Measurements from ENCODE around the gene KNOP1.

The KNOP1 gene

GRCh38 chr16:19701091-19701490 lies 16.9 kb downstream of the KNOP1 start:
- FAIRE-seq (no peak), DNase-seq (ENCODE audit: insufficient read length, low spot score) (no peak)
- TF ChIP-seq TAF1 (IDR thresholded peaks at IDR 0.05; ENCODE audit: low read depth, low read length): no peak
- TF ChIP-seq POLR2A (IDR thresholded peaks at IDR 0.05; ENCODE audit: low read depth, low read length): no peak
- no peak for TF ChIP-seq PAX5 (IDR thresholded peaks at IDR 0.05; ENCODE audit: insufficient read depth, low read length, severe bottlenecking)
- no peak for TF ChIP-seq POLR2AphosphoS5 (IDR thresholded peaks at IDR 0.05; ENCODE audit: low read depth, low read length)
- no peak for TF ChIP-seq SPI1 (IDR thresholded peaks at IDR 0.05; ENCODE audit: low read depth, low read length)
- TF ChIP-seq POU2F2 (IDR thresholded peaks at IDR 0.05; ENCODE audit: low read depth, low read length): no peak

GRCh38 chr16:19700319-19700781 lies 17.7 kb downstream of the KNOP1 start:
- TF ChIP-seq POLR2AphosphoS5 (IDR thresholded peaks at IDR 0.05; ENCODE audit: low read depth, low read length) (no peak), SPI1 (IDR thresholded peaks at IDR 0.05; ENCODE audit: low read depth, low read length) (no peak), POU2F2 (IDR thresholded peaks at IDR 0.05; ENCODE audit: low read depth, low read length) (no peak), TAF1 (IDR thresholded peaks at IDR 0.05; ENCODE audit: low read depth, low read length) (no peak)
- no peak for DNase-seq (ENCODE audit: insufficient read length, low spot score)
- no peak for FAIRE-seq

DNA sequence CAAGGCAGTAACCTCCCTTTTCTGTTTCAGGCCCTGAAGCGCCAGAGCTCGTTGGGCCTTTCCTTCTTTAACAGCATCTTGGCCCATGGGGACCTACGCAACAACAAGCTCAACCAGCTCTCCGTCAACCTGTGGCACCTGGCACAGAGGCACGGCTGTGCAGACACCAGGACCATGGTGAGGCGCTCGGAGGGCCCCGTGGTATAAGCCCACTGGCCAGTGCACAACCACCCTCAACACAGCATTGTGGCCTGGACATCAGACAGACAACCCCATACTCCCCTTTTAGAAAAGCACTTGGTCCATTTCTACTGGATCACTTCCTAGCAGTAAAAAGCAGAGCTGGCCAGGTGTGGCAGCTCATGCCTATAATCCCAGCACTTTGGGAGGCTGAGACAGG lies 18.6 kb downstream of the KNOP1 start:
- no peak for TF ChIP-seq POLR2AphosphoS5 (IDR thresholded peaks at IDR 0.05; ENCODE audit: low read depth, low read length)
- TF ChIP-seq TAF1 (IDR thresholded peaks at IDR 0.05; ENCODE audit: low read depth, low read length): no peak
- TF ChIP-seq SPI1 (IDR thresholded peaks at IDR 0.05; ENCODE audit: low read depth, low read length): no peak
- TF ChIP-seq POLR2A (IDR thresholded peaks at IDR 0.05; ENCODE audit: low read depth, low read length): no peak
- no peak for TF ChIP-seq POU2F2 (IDR thresholded peaks at IDR 0.05; ENCODE audit: low read depth, low read length)
- TF ChIP-seq PAX5 (IDR thresholded peaks at IDR 0.05; ENCODE audit: insufficient read depth, low read length, severe bottlenecking): no peak

DNA sequence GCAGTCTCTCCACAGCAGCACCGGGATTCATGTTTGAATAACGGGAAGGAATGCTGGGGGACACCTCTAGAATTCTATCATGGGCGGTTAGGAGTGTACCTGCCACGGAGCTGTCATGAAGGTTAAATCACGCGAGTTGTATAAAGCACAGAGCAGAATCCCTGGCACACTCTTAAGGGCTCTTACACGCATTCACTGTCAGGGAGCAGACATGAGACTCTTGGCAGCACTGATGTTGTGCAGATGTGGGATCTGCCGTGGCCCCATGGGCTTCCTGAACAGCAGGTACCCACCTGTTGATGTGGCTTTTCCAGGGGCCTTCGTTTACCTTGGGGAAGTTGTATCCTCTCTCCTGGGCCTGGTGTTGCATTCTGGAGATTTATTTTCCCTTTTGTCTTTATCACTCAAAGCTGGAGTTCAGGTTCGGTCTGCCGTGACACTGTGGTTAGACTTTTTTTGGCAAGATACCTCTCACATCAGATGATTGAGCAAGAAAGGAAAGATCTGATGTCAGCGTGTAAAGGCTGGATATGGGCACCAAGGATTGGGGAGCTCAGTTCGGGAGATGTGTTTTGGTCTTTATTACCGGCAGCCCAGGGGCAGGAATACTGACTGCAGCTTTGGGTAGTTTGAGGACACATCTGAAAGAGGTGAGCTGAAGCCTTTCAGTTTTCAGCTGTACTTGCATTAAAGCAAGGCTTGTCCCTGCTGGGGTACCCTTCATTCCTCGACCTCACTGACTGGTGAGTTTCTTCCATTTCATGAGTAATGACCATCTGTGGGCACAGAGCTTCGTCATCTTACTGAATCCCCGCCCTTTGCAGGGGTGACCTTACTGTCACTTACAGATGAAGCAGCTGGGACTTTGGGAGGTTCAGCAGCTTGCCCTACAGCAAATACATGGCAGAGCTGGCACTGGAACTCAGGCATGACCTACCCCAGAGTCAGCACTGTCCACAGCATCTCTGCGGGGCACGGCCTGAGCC lies 19.3 kb downstream of the KNOP1 start:
- DNase-seq (ENCODE audit: insufficient read length, low spot score) (no peak), FAIRE-seq (no peak)
- no peak for TF ChIP-seq POLR2AphosphoS5 (IDR thresholded peaks at IDR 0.05; ENCODE audit: low read depth, low read length)
- TF ChIP-seq POU2F2 (IDR thresholded peaks at IDR 0.05; ENCODE audit: low read depth, low read length): no peak
- no peak for TF ChIP-seq SPI1 (IDR thresholded peaks at IDR 0.05; ENCODE audit: low read depth, low read length)
- TF ChIP-seq POLR2A (IDR thresholded peaks at IDR 0.05; ENCODE audit: low read depth, low read length): no peak
- TF ChIP-seq PAX5 (IDR thresholded peaks at IDR 0.05; ENCODE audit: insufficient read depth, low read length, severe bottlenecking): no peak
- no peak for TF ChIP-seq TAF1 (IDR thresholded peaks at IDR 0.05; ENCODE audit: low read depth, low read length)

More for the DNA sequence above, 18.6 kb downstream of the KNOP1 start:
- FAIRE-seq (no peak), DNase-seq (ENCODE audit: insufficient read length, low spot score) (no peak)

GRCh38 chr16:19697756-19698318 lies 20.2 kb downstream of the KNOP1 start:
- DNase-seq (ENCODE audit: insufficient read length, low spot score) (no peak), FAIRE-seq (no peak)
- TF ChIP-seq SPI1 (IDR thresholded peaks at IDR 0.05; ENCODE audit: low read depth, low read length): no peak
- no peak for TF ChIP-seq POU2F2 (IDR thresholded peaks at IDR 0.05; ENCODE audit: low read depth, low read length)
- TF ChIP-seq PAX5 (IDR thresholded peaks at IDR 0.05; ENCODE audit: insufficient read depth, low read length, severe bottlenecking): no peak
- no peak for TF ChIP-seq POLR2AphosphoS5 (IDR thresholded peaks at IDR 0.05; ENCODE audit: low read depth, low read length)
- no peak for TF ChIP-seq TAF1 (IDR thresholded peaks at IDR 0.05; ENCODE audit: low read depth, low read length)
- no peak; the same call in 1 of the 2 replicates for TF ChIP-seq POLR2A (IDR thresholded peaks at IDR 0.05; ENCODE audit: low read depth, low read length)

DNA sequence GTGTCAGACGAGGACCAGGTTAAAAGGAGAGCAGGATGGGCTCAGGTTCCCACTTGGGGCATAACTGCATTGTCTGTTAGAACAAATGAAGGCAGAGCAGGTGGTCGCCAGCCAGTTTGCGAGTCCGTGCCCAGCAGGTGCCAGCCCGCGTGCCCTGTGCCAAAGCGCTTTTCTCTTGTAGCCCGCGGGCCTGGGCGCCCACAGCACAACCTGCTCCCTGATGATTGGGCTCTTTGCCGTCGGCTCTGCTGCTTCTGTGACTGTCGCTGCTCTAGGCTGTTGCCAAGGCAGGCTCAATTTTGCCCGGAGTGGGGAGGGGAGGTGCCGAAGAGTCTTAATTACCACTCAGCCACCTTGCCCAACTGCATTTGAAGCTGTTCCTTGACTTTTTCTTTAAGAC lies 21.1 kb downstream of the KNOP1 start:
- no peak for DNase-seq (ENCODE audit: insufficient read length, low spot score)
- FAIRE-seq: no peak
- TF ChIP-seq PAX5 (IDR thresholded peaks at IDR 0.05; ENCODE audit: insufficient read depth, low read length, severe bottlenecking) (no peak), TAF1 (IDR thresholded peaks at IDR 0.05; ENCODE audit: low read depth, low read length) (no peak)

GRCh38 chr16:19696328-19696727 lies 21.7 kb downstream of the KNOP1 start:
- TF ChIP-seq PAX5 (IDR thresholded peaks at IDR 0.05; ENCODE audit: insufficient read depth, low read length, severe bottlenecking) (no peak), POLR2A (IDR thresholded peaks at IDR 0.05; ENCODE audit: low read depth, low read length) (no peak), POLR2AphosphoS5 (IDR thresholded peaks at IDR 0.05; ENCODE audit: low read depth, low read length) (no peak), TAF1 (IDR thresholded peaks at IDR 0.05; ENCODE audit: low read depth, low read length) (no peak), SPI1 (IDR thresholded peaks at IDR 0.05; ENCODE audit: low read depth, low read length) (no peak), POU2F2 (IDR thresholded peaks at IDR 0.05; ENCODE audit: low read depth, low read length) (no peak)
- DNase-seq (ENCODE audit: insufficient read length, low spot score) (no peak), FAIRE-seq (no peak)

DNA sequence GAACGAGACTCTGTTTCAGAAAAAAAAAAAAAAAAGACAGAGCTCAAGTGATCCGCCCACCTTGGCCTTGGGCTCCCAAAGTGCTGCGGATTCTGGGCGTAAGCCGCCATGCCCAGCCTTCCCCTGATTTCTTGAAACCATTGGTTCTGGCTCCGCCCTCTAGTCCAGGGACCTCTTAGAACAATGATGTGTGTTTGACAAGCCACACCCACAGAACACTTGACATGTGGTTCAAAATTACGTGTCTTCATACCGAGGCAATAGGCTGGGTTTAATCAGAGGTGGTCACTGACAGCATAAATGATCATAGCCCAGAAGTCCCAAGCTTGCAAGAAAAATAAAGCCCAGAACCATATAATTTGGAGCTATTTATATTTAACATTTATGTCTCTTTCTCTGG lies 23.0 kb downstream of the KNOP1 start:
- TF ChIP-seq POLR2AphosphoS5 (IDR thresholded peaks at IDR 0.05; ENCODE audit: low read depth, low read length) (no peak), TAF1 (IDR thresholded peaks at IDR 0.05; ENCODE audit: low read depth, low read length) (no peak), POU2F2 (IDR thresholded peaks at IDR 0.05; ENCODE audit: low read depth, low read length) (no peak), SPI1 (IDR thresholded peaks at IDR 0.05; ENCODE audit: low read depth, low read length) (no peak), PAX5 (IDR thresholded peaks at IDR 0.05; ENCODE audit: insufficient read depth, low read length, severe bottlenecking) (no peak), POLR2A (IDR thresholded peaks at IDR 0.05; ENCODE audit: low read depth, low read length) (no peak)
- no peak for DNase-seq (ENCODE audit: insufficient read length, low spot score)
- no peak for FAIRE-seq

DNA sequence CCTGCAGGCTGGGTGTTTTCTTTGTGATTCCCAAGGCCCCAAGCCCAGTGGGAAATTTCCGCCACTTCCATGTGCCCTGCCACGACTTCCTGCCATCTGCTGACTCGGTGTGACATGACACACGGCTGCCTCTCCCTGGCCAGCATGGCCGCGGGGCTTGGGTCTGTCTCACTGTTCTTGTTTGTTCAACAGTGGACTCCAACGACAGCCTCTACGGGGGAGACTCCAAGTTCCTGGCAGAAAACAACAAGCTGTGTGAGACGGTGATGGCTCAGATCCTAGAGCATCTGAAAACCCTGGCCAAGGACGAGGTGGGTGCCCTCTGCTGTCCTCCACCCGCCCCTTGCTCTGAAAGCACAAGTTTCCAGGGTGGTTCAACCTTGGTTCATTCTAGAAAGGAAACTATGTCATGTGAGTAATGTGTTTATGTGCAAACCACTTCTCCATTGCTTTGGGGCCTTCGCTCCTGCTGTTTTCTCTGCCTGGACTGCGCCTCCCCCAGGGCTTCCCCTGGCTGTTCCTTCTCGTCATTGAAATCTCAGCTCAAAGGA lies 26.8 kb downstream of the KNOP1 start:
- TF ChIP-seq POLR2AphosphoS5 (IDR thresholded peaks at IDR 0.05; ENCODE audit: low read depth, low read length) (no peak), SPI1 (IDR thresholded peaks at IDR 0.05; ENCODE audit: low read depth, low read length) (no peak), PAX5 (IDR thresholded peaks at IDR 0.05; ENCODE audit: insufficient read depth, low read length, severe bottlenecking) (no peak), POLR2A (IDR thresholded peaks at IDR 0.05; ENCODE audit: low read depth, low read length) (no peak), TAF1 (IDR thresholded peaks at IDR 0.05; ENCODE audit: low read depth, low read length) (no peak), POU2F2 (IDR thresholded peaks at IDR 0.05; ENCODE audit: low read depth, low read length) (no peak)
- DNase-seq (ENCODE audit: insufficient read length, low spot score) (no peak), FAIRE-seq (no peak)

Measured in GM12891 (cell line).